ENCODE data around the gene MAPK8IP2. TPM values are rescaled to one million over a fixed set of nuclear protein-coding genes. Genes with fewer than 3 reads are reported as not detected.
A peak's percentile ranks its signal among the peaks of the same experiment; 100 is the strongest.

MAPK8IP2 gene
- polyA plus RNA-seq, 1 of the 3 experiments (the other 2 are of a cell fraction), result 2.7 TPM

DNA sequence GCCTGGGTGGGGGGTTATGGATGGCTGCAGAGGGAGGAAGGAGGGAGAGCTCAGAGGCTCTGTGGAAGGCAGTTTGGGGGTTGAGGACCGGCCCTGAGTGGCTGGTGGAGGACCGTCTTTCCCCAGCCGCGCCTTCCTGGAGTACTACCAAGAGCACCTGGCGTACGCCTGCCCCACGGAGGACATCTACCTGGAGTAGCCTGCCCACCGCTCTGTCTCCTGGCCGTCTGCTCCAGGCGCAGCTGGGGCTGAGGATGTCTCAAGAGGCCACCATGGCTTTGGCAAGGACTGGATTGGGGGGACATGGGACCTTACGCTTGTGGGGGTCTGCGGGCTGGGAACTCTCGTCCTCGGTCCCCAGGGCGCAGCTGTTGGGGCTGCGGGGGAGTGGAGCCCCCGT is 10.0 kb downstream of the MAPK8IP2 start:
- H3K79me2 ChIP-seq (ENCODE audit: insufficient read depth), result no peaks in the 10 kb centered on the region
- no peak for TF ChIP-seq EP300 (IDR thresholded peaks at IDR 0.05; ENCODE audit: borderline replicate concordance in 1 of 2, low read depth in 1 of 2, low read length in 1 of 2)
- TF ChIP-seq, protein P1, sequence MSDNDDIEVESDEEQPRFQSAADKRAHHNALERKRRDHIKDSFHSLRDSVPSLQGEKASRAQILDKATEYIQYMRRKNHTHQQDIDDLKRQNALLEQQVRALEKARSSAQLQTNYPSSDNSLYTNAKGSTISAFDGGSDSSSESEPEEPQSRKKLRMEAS (IDR thresholded peaks at IDR 0.05; ENCODE audit: low read depth), result no peak
- no peak for TF ChIP-seq NRF1 (IDR thresholded peaks at IDR 0.05; ENCODE audit: low read depth, low read length)
- no peak for TF ChIP-seq NFIC (IDR thresholded peaks at IDR 0.05; ENCODE audit: borderline replicate concordance)
- TF ChIP-seq RAD21 (IDR thresholded peaks at IDR 0.05; ENCODE audit: low read length), result no peak
- no peak for TF ChIP-seq CHD2 (IDR thresholded peaks at IDR 0.05; ENCODE audit: low read length, partially characterized antibody)
- no peak for TF ChIP-seq RFX5 (IDR thresholded peaks at IDR 0.05; ENCODE audit: low read length)
- no peak for TF ChIP-seq JUND (IDR thresholded peaks at IDR 0.05)
- TF ChIP-seq, protein P2, sequence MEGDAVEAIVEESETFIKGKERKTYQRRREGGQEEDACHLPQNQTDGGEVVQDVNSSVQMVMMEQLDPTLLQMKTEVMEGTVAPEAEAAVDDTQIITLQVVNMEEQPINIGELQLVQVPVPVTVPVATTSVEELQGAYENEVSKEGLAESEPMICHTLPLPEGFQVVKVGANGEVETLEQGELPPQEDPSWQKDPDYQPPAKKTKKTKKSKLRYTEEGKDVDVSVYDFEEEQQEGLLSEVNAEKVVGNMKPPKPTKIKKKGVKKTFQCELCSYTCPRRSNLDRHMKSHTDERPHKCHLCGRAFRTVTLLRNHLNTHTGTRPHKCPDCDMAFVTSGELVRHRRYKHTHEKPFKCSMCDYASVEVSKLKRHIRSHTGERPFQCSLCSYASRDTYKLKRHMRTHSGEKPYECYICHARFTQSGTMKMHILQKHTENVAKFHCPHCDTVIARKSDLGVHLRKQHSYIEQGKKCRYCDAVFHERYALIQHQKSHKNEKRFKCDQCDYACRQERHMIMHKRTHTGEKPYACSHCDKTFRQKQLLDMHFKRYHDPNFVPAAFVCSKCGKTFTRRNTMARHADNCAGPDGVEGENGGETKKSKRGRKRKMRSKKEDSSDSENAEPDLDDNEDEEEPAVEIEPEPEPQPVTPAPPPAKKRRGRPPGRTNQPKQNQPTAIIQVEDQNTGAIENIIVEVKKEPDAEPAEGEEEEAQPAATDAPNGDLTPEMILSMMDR (IDR thresholded peaks at IDR 0.05), result no peak
- TF ChIP-seq GABPA (IDR thresholded peaks at IDR 0.05; ENCODE audit: low read depth), result no peak
- TF ChIP-seq YY1 (IDR thresholded peaks at IDR 0.05; ENCODE audit: low read depth), result no peak
- TF ChIP-seq RCOR1 (IDR thresholded peaks at IDR 0.05; ENCODE audit: low read length), result no peak
- H3K9me3 ChIP-seq, result no peaks in the 10 kb centered on the region
- H3K4me1 ChIP-seq (ENCODE audit: control insufficient read depth in 1 of 2, insufficient read depth in 2 of 2, low read depth in 1 of 2, low read length in 1 of 2), result no peaks in the 10 kb centered on the region; a peak in 1 of 4 replicates
- no peaks in the 10 kb centered on the region for H4K20me1 ChIP-seq (ENCODE audit: insufficient read depth)
- peak; percentile 28 for DNase-seq
- 86% methylated on average over 9 of the region's 17 CpGs for WGBS (ENCODE audit: low lambda C conversion rate)
- H2AFZ ChIP-seq (ENCODE audit: low read depth), result no peak overlapping the region
- POLR2A ChIA-PET, result no interaction called here
- H3K27me3 ChIP-seq (ENCODE audit: insufficient read depth), result no peaks in the 10 kb centered on the region
- no peaks in the 10 kb centered on the region for H3F3A ChIP-seq (replicated peaks; ENCODE audit: insufficient read depth)
- H3K9ac ChIP-seq, result no peak overlapping the region
- H3K36me3 ChIP-seq (replicated peaks in 1 of 2; ENCODE audit: control insufficient read depth in 1 of 2, insufficient read depth in 2 of 2, low read length in 1 of 2), result no peaks in the 10 kb centered on the region
- H3K27ac ChIP-seq (ENCODE audit: low read depth in 2 of 2, low read length in 1 of 2), result no peak overlapping the region
- CTCF ChIA-PET, result interaction anchor here (1.2 kb wide), 1 partner anchor 9 kb away, joined by 4 read pairs; no protein-coding TSS in a partner anchor
- H3K4me3 ChIP-seq (ENCODE audit: low read depth in 2 of 2, low read length in 1 of 2), result no peak overlapping the region
- H3K4me2 ChIP-seq, result no peak overlapping the region
- no peaks in the 10 kb centered on the region for H3K9me2 ChIP-seq

DNA sequence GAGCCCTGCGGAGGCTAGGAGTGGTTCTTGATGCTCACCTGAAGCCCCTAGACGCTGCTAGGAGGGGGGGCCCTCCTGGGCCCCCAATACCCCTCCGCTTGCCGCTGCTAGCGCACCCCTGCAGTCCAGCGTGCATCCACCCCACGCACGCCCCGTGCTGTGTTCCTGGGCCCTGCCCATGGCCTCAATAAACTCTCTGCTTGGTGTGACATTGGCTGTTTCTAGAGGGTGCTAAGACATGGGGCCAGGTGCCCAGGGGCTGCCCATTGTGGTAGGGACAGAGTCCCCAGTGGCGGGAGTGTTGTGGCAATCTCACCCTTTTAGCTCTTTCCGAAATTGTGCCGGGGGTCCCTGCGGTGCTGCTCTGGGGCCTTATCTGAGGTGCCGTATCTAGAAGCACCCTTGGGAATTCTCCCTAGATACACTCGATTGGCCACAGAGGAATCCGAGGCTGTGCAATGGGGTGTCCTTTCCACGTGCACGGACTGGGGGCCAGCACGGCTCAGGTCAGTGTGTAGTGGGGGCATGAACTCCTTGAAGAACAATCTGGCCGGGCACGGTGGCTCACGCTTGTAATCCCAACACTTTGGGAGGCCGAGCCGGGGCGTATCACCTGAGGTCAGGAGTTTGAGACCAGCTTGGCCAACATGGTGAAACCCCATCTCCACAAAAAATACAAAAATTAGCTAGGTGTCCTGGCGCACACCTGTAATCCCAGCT is 10.9 kb downstream of the MAPK8IP2 start:
- Histone ChIP-seq H3K79me2 (ENCODE audit: insufficient read depth) (no peaks in the 10 kb centered on the region), H3K4me1 (ENCODE audit: control insufficient read depth in 1 of 2, insufficient read depth in 2 of 2, low read depth in 1 of 2, low read length in 1 of 2) (no peaks in the 10 kb centered on the region; a peak in 1 of 4 replicates), H3K9ac (no peak overlapping the region), H3K4me3 (ENCODE audit: low read depth in 2 of 2, low read length in 1 of 2) (no peak overlapping the region), H2AFZ (ENCODE audit: low read depth) (no peak overlapping the region), H3K9me3 (no peaks in the 10 kb centered on the region), H3K36me3 (replicated peaks in 1 of 2; ENCODE audit: control insufficient read depth in 1 of 2, insufficient read depth in 2 of 2, low read length in 1 of 2) (no peaks in the 10 kb centered on the region), H3K27me3 (ENCODE audit: insufficient read depth) (no peaks in the 10 kb centered on the region), H3K9me2 (no peaks in the 10 kb centered on the region), H3K4me2 (no peak overlapping the region), H3F3A (replicated peaks; ENCODE audit: insufficient read depth) (no peaks in the 10 kb centered on the region), H4K20me1 (ENCODE audit: insufficient read depth) (no peaks in the 10 kb centered on the region), H3K27ac (ENCODE audit: low read depth in 2 of 2, low read length in 1 of 2) (no peak overlapping the region)
- TF ChIP-seq RFX5 (IDR thresholded peaks at IDR 0.05; ENCODE audit: low read length), result no peak
- TF ChIP-seq GABPA (IDR thresholded peaks at IDR 0.05; ENCODE audit: low read depth), result no peak
- no peak for TF ChIP-seq REST (IDR thresholded peaks at IDR 0.05; ENCODE audit: low read depth, low read length)
- TF ChIP-seq, protein P3, sequence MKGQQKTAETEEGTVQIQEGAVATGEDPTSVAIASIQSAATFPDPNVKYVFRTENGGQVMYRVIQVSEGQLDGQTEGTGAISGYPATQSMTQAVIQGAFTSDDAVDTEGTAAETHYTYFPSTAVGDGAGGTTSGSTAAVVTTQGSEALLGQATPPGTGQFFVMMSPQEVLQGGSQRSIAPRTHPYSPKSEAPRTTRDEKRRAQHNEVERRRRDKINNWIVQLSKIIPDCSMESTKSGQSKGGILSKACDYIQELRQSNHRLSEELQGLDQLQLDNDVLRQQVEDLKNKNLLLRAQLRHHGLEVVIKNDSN (IDR thresholded peaks at IDR 0.05; ENCODE audit: borderline replicate concordance, low read depth), result no peak
- TF ChIP-seq, protein P4, sequence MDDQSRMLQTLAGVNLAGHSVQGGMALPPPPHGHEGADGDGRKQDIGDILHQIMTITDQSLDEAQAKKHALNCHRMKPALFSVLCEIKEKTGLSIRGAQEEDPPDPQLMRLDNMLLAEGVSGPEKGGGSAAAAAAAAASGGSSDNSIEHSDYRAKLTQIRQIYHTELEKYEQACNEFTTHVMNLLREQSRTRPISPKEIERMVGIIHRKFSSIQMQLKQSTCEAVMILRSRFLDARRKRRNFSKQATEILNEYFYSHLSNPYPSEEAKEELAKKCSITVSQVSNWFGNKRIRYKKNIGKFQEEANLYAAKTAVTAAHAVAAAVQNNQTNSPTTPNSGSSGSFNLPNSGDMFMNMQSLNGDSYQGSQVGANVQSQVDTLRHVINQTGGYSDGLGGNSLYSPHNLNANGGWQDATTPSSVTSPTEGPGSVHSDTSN (IDR thresholded peaks at IDR 0.05), result no peak
- TF ChIP-seq, protein P2 (IDR thresholded peaks at IDR 0.05), result no peak
- TF ChIP-seq JUND (IDR thresholded peaks at IDR 0.05), result no peak
- DNase-seq, result no peak
- 81% methylated on average over 14 of the region's 26 CpGs for WGBS (ENCODE audit: low lambda C conversion rate)
- POLR2A ChIA-PET, result interaction anchor here (1.2 kb wide), 1 partner anchor 86 kb away, joined by 3 read pairs; the partner anchor contains the start of gene SCO2
- CTCF ChIA-PET, result interaction anchor here (0.6 kb wide), 1 partner anchor 9 kb away, joined by 4 read pairs; no protein-coding TSS in a partner anchor
